Thoracic aorta (tissue), 2 donors: Measurements from ENCODE around the gene ARHGAP10. TPM values are rescaled to one million over a fixed set of nuclear protein-coding genes. Genes with fewer than 3 reads are reported as not detected.

Source experiments
- ATAC-seq: fragments of 150-250 bp; one replicate; pipeline ENCODE4 v1.8.0; 2017; ENCODE audit warnings: low read depth; ENCODE audit not compliant: insufficient number of reproducible peaks, low FRiP score
- DNase-seq: peaks from one replicate; pipeline ENCODE4 v3.0.0-alpha.2; 2020; ENCODE audit warnings: low spot score
- H3K27ac ChIP-seq, 2 donors: fragments of 200-600 bp; sonication (generic); 1 replicate in 1 of 2; 2 replicates in 1 of 2; pipeline ENCODE4 v1.5.1; 2016; ENCODE audit warnings: mild to moderate bottlenecking in 2 of 2, moderate library complexity in 2 of 2
- H3K27me3 ChIP-seq: fragments of 200-600 bp; sonication (generic); replicated peaks from 2 replicates; pipeline ENCODE4 v1.6.0; 2016; ENCODE audit warnings: mild to moderate bottlenecking; ENCODE audit not compliant: insufficient read depth
- H3K36me3 ChIP-seq: fragments of 200-600 bp; sonication (generic); one replicate; pipeline ENCODE4 v1.5.1; 2016
- H3K4me1 ChIP-seq, 2 donors: fragments of 200-600 bp; sonication (generic); 1 replicate in 1 of 2; 2 replicates in 1 of 2; pipeline versions ENCODE4 v1.5.1 to v1.6.0; 2016; ENCODE audit warnings: low read depth in 2 of 2, mild to moderate bottlenecking in 1 of 2; ENCODE audit not compliant: control insufficient read depth in 1 of 2
- H3K4me3 ChIP-seq: fragments of 200-600 bp; sonication (generic); 2 replicates; pipeline ENCODE4 v1.5.1; 2016; ENCODE audit warnings: mild to moderate bottlenecking
- H3K9me3 ChIP-seq: fragments of 200-600 bp; sonication (generic); 2 replicates; pipeline ENCODE4 v1.5.1; 2016
- total RNA-seq, 2 donors: library from RNA; depleted of rRNA; stranded (reverse); fragments of >200 nt; gene quantifications; one replicate each; pipeline versions ENCODE4 v1.1.0 to v1.2.3, GENCODE V29; 2016
- TF ChIP-seq, protein P1 (sequence below): fragments of 200-600 bp; sonication (generic); IDR thresholded peaks from one replicate; pipeline ENCODE4 v1.5.1; 2019; ENCODE audit warnings: antibody characterized with exemption

Gene ARHGAP10
- total RNA-seq, 2 donors from 2014 or later, result 195 to 211 TPM

DNA sequence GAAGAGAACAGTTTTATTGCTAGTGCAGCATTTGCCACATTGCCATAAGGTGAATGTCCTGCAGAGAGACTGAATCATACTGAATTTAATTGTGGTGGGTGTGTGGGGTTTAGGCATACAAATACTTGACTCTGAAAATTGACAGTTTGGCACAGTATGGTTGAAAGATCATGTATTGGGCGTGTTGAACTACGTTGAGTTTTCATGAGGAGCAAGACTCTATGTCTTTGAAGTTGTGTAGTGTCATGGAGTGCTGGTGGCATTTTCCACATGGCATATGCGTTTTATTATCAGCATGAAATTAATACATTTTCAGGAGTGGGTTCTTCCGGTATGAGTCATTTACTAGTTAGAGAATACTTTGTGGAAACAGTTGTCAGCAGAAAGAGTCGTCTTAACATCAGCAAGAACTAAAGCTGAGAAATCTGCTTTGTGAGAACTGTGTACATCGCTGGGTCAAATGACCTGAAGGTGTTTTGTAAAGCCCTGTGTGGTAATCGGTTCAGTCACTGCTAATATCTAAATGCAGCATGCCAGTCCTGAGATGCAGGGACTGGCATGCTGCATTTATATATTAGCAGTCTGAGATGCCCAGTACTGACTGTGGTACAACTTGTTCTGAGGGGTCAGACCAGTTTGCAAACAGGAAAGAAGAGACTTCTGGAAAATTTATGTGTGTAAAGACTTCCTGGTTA, 50.3 kb downstream of the ARHGAP10 start:
- Histone ChIP-seq H3K9me3 (no peaks in the 10 kb centered on the region), H3K27me3 (no peaks in the 10 kb centered on the region), H3K36me3 (no peaks in the 10 kb centered on the region), H3K27ac (no peak overlapping the region), H3K4me1 (peaks cover 49 to 61% of the 10 kb centered on the region in 2 donors), H3K4me3 (no peak overlapping the region)
- TF ChIP-seq, protein P1, sequence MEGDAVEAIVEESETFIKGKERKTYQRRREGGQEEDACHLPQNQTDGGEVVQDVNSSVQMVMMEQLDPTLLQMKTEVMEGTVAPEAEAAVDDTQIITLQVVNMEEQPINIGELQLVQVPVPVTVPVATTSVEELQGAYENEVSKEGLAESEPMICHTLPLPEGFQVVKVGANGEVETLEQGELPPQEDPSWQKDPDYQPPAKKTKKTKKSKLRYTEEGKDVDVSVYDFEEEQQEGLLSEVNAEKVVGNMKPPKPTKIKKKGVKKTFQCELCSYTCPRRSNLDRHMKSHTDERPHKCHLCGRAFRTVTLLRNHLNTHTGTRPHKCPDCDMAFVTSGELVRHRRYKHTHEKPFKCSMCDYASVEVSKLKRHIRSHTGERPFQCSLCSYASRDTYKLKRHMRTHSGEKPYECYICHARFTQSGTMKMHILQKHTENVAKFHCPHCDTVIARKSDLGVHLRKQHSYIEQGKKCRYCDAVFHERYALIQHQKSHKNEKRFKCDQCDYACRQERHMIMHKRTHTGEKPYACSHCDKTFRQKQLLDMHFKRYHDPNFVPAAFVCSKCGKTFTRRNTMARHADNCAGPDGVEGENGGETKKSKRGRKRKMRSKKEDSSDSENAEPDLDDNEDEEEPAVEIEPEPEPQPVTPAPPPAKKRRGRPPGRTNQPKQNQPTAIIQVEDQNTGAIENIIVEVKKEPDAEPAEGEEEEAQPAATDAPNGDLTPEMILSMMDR, result no peak
- DNase-seq (no peak), ATAC-seq (no peak)

DNA sequence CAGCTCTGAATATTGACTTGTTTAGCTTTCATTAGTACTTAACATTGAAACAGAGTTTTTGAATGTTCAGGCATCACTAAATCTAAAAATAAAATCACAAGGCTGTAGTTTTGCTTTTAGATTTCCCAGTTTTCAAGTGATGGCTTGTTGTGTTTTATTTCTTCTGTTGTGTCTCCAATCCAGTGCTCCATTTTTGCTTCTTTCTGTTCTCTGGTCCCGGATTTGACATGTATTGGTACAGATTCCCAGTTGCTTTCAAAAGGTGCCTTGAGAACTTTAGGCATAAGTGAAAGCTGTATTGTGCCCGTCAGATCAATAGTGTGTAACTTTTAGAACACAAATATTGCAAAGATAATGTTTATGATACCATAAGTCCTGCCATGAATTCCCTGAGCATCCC, 53.2 kb downstream of the ARHGAP10 start:
- Histone ChIP-seq H3K36me3 (no peaks in the 10 kb centered on the region), H3K4me1 (peaks cover 45 to 61% of the 10 kb centered on the region in 2 donors), H3K27me3 (no peaks in the 10 kb centered on the region), H3K9me3 (no peaks in the 10 kb centered on the region), H3K4me3 (no peak overlapping the region), H3K27ac (peak overlapping the region in 1 of 2 donors; percentile 37)
- no peak for ATAC-seq
- TF ChIP-seq, protein P1, result no peak
- DNase-seq, result no peak

DNA sequence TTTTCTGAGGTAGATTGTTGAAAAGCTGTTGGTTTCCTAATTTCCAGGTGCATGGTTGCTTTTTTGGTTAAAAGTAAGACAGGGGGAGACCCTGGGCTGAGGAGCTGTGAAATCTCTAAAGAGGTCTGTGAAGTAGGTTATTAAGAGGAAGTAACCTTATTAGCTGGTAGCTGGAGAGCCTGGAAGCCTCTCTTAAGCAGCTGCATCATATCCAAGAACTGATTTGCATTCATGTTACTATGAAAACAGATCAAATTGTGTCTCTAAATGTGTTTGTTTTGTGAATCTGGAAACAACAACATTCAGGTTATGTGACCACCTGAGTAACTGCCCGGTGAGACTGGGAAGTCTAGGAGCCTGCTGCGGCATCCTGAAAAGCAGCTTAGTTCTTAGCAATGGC, 54.1 kb downstream of the ARHGAP10 start:
- TF ChIP-seq, protein P1, result no peak
- peaks cover 47 to 61% of the 10 kb centered on the region in 2 donors for H3K4me1 ChIP-seq
- no peaks in the 10 kb centered on the region for H3K36me3 ChIP-seq
- no peak overlapping the region for H3K27ac ChIP-seq
- no peaks in the 10 kb centered on the region for H3K27me3 ChIP-seq
- no peak overlapping the region for H3K4me3 ChIP-seq
- no peak for DNase-seq
- no peak for ATAC-seq
- no peaks in the 10 kb centered on the region for H3K9me3 ChIP-seq

DNA sequence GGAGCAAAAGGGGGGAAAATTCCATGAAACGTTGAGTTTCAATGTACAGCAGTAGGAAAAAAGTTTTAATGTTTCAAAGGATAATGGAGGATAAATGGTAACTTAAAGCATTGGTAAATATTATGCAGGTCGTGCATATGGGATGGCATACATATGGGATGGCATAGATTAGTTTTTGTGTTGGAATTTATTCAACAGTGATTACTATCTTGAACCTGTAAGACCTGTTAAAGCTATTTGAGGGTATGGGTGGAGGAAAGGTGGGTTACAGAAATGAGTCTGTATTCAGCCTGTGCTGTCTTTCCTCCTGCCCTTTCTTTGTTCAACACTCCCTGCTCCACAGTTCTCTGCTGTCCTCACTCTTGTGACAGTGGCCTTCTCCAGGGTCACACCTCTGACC, 54.6 kb downstream of the ARHGAP10 start:
- Histone ChIP-seq H3K27ac (no peak overlapping the region), H3K4me1 (peaks cover 47 to 62% of the 10 kb centered on the region in 2 donors), H3K27me3 (no peaks in the 10 kb centered on the region), H3K4me3 (no peak overlapping the region), H3K36me3 (no peaks in the 10 kb centered on the region), H3K9me3 (no peaks in the 10 kb centered on the region)
- TF ChIP-seq, protein P1, result no peak
- no peak for ATAC-seq
- no peak for DNase-seq

DNA sequence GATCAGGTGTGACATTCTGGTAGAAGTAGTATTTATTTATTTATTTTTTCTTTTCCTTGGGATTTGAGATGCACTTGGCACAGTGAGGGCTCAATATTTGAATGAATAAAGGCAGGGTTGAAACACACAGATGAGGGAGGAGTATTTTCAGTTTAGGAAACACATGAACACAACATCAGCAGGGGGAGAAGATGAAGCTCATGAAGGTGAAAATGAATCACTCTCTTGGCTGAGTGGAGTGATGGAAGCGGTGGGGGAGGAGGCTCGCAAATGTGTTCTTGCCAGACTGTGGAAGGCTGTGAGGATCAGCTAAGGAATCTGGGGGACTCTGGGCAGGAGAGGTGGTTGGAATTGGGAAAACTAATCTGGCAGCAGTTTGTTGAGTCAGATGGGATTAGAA, 55.3 kb downstream of the ARHGAP10 start:
- no peak for DNase-seq
- Histone ChIP-seq H3K4me3 (no peak overlapping the region), H3K36me3 (no peaks in the 10 kb centered on the region), H3K27ac (peak overlapping the region in 1 of 2 donors; percentile 8), H3K9me3 (no peaks in the 10 kb centered on the region), H3K4me1 (peaks cover 47 to 69% of the 10 kb centered on the region in 2 donors), H3K27me3 (no peaks in the 10 kb centered on the region)
- ATAC-seq, result no peak
- TF ChIP-seq, protein P1, result no peak
